CD4-positive, alpha-beta T cell (primary cell): Measurements from ENCODE around the gene DSP. TPM values are rescaled to one million over a fixed set of nuclear protein-coding genes. Genes with fewer than 3 reads are reported as not detected.

ENCODE experiments used
- ATAC-seq: fragments of 200-7000 bp; cut with Tn5 transposase; one replicate; pipeline ENCODE4 v1.10.0; 2022; ENCODE audit warnings: mild to moderate bottlenecking; ENCODE audit not compliant: poor library complexity
- CTCF ChIA-PET: fragments of 350-600 bp; sonication (Branson Sonifier 250); formaldehyde crosslinking; loops from one replicate; lab custom pipeline; 2021; ENCODE audit warnings: antibody characterized with exemption, inconsistent platforms; lab: Charles Lee
- POLR2A ChIA-PET: fragments of 350-600 bp; sonication (Branson Sonifier 250); formaldehyde crosslinking; loops from one replicate; lab custom pipeline; 2021; ENCODE audit warnings: antibody characterized with exemption, inconsistent platforms; lab: Charles Lee
- DNase-seq, 14 experiments: peaks; one replicate each; pipeline ENCODE4 v3.0.0-alpha.2; 2013 to 2020; ENCODE audit warnings: mixed read lengths in 2 of 14
- H3K27ac ChIP-seq, 2 donors: one replicate each; pipeline versions ENCODE4 v1.5.1 to v1.7.0; 2013; ENCODE audit warnings: low read length in 2 of 2, low read depth in 1 of 2, mild to moderate bottlenecking in 1 of 2
- H3K27me3 ChIP-seq, 2 experiments: 1 replicate in 1 of 2; 2 replicates in 1 of 2; pipeline versions ENCODE4 v1.6.1 to v1.7.0; 2013; ENCODE audit warnings: low read length in 2 of 2, control low read depth in 1 of 2, mild to moderate bottlenecking in 1 of 2, moderate library complexity in 1 of 2; ENCODE audit not compliant: insufficient read depth in 2 of 2, control insufficient read depth in 1 of 2
- H3K36me3 ChIP-seq: one replicate; pipeline ENCODE4 v1.6.1; 2013; ENCODE audit warnings: low read length, control low read depth; ENCODE audit not compliant: insufficient read depth
- H3K4me1 ChIP-seq: one replicate; pipeline ENCODE4 v1.6.1; 2013; ENCODE audit warnings: low read length, control low read depth; ENCODE audit not compliant: insufficient read depth
- H3K4me3 ChIP-seq: one replicate; pipeline ENCODE4 v1.5.1; 2013; ENCODE audit warnings: mild to moderate bottlenecking, low read length, moderate library complexity
- H3K9me3 ChIP-seq, 2 experiments: 1 replicate in 1 of 2; 2 replicates in 1 of 2; pipeline versions ENCODE4 v1.6.1 to v1.7.0; 2013; ENCODE audit warnings: low read length in 2 of 2, mild to moderate bottlenecking in 2 of 2, control low read depth in 1 of 2, moderate library complexity in 1 of 2; ENCODE audit not compliant: control insufficient read depth in 1 of 2, insufficient read depth in 1 of 2
- H3K27ac Mint-ChIP-seq: one replicate; pipeline ENCODE4 v1.8.0; 2020; ENCODE audit warnings: mixed read lengths
- H3K27me3 Mint-ChIP-seq: one replicate; pipeline ENCODE4 v1.8.0; 2021; ENCODE audit warnings: mixed read lengths
- H3K36me3 Mint-ChIP-seq: one replicate; pipeline ENCODE4 v1.8.0; 2021; ENCODE audit warnings: low read depth, mixed read lengths
- H3K4me1 Mint-ChIP-seq: one replicate; pipeline ENCODE4 v1.8.0; 2021; ENCODE audit warnings: low read depth, mixed read lengths
- H3K4me3 Mint-ChIP-seq: one replicate; pipeline ENCODE4 v1.8.0; 2020; ENCODE audit warnings: mild to moderate bottlenecking, mixed read lengths
- H3K9me3 Mint-ChIP-seq: one replicate; pipeline ENCODE4 v1.8.0; 2020; ENCODE audit warnings: mixed read lengths
- CTCF ChIP-seq: fragments of 200-600 bp; IDR thresholded peaks from one replicate; pipeline ENCODE4 v1.8.0; 2022; ENCODE audit warnings: antibody characterized with exemption, mild to moderate bottlenecking
- intact Hi-C, 2 experiments: fragments of 100-400 bp; cut with DNase I in 1 of 2; cut with micrococcal nuclease in 1 of 2; formaldehyde crosslinking; loops; one replicate each; pipeline versions ENCODE4 v1.15.1 to v1.9.0; 2023 to 2025; cut with DNase I, micrococcal nuclease
- total RNA-seq, 174 experiments: library from RNA in 2 of 174; stranded (reverse) in 2 of 174; gene quantifications; one replicate each; pipeline ENCODE4 v1.2.3 and lab custom pipeline; 2021 to 2026

The DSP gene
- total RNA-seq, 2 experiments from 2014 or later, result 0.14 TPM; not detected in 1

GRCh38 chr6:7538484-7538883, 3.0 kb upstream of the DSP start:
- H3K27ac ChIP-seq, result no peak overlapping the region
- CTCF ChIA-PET, result no interaction called here
- Mint-ChIP-seq H3K4me1 (peaks cover 14% of the 10 kb centered on the region), H3K27me3 (peaks cover 78% of the 10 kb centered on the region), H3K27ac (no peak overlapping the region), H3K4me3 (peak overlapping the region; percentile 48), H3K36me3 (no peaks in the 10 kb centered on the region), H3K9me3 (no peaks in the 10 kb centered on the region)
- ATAC-seq, result no peak
- TF ChIP-seq CTCF, result no peak
- DNase-seq, result no peak
- H3K4me1 ChIP-seq, result peaks cover 18% of the 10 kb centered on the region
- peaks cover 45 to 64% of the 10 kb centered on the region in 2 experiments for H3K27me3 ChIP-seq
- no peak overlapping the region for H3K4me3 ChIP-seq
- intact Hi-C loops, result no loop called here
- H3K36me3 ChIP-seq, result no peaks in the 10 kb centered on the region
- peaks cover 0 to 9% of the 10 kb centered on the region in 2 experiments for H3K9me3 ChIP-seq
- POLR2A ChIA-PET, result no interaction called here

DNA sequence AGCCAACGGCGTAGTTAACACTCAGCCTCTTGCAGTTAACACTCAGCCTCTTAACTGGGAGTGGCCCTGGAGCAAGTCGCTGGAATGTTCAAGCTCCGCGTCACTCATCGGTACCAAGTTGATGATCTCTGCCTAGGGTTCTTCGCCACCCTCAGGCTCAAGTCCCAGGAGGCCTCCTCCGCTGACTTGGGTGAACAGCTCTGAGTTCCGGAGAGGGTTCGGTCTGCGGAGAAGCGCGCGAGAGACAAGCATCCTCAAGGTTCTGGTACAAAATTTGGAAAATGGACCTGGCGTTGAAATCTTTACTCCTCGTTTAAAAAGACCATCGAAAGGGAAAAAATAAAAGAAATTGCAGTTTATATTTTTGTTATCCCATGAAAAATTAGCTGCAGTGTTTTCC, 876 bp upstream of the DSP start:
- POLR2A ChIA-PET, result interaction anchor here (0.7 kb wide), 1 partner anchor 8 kb away, joined by 3 read pairs; no protein-coding TSS in a partner anchor
- TF ChIP-seq CTCF, result no peak
- Histone ChIP-seq H3K36me3 (no peaks in the 10 kb centered on the region), H3K27ac (no peak overlapping the region), H3K27me3 (peaks cover 56 to 81% of the 10 kb centered on the region in 2 experiments), H3K9me3 (peaks cover 0 to 9% of the 10 kb centered on the region in 2 experiments), H3K4me1 (peaks cover 18% of the 10 kb centered on the region), H3K4me3 (no peak overlapping the region)
- Mint-ChIP-seq H3K27ac (no peak overlapping the region), H3K4me3 (peak overlapping the region; percentile 66), H3K27me3 (peaks cover 81% of the 10 kb centered on the region), H3K4me1 (peaks cover 20% of the 10 kb centered on the region), H3K36me3 (no peaks in the 10 kb centered on the region), H3K9me3 (no peaks in the 10 kb centered on the region)
- CTCF ChIA-PET, result no interaction called here
- ATAC-seq (no peak), DNase-seq (no peak)
- intact Hi-C loops, result no loop called here

- DNase-seq, result peak in 4 of 14 experiments; percentile 0 to 12 (median 8)
- peaks cover 82% of the 10 kb centered on the region for H3K27me3 Mint-ChIP-seq
- ATAC-seq, result no peak
- peaks cover 20% of the 10 kb centered on the region for H3K4me1 Mint-ChIP-seq
- H3K36me3 Mint-ChIP-seq, result no peaks in the 10 kb centered on the region
- H3K4me3 Mint-ChIP-seq, result peak overlapping the region; percentile 76
- POLR2A ChIA-PET, result no interaction called here
- peaks cover 18% of the 10 kb centered on the region for H3K4me1 ChIP-seq
- no peak overlapping the region for H3K27ac ChIP-seq
- peaks cover 53 to 89% of the 10 kb centered on the region in 2 experiments for H3K27me3 ChIP-seq
- no peak for TF ChIP-seq CTCF
- H3K36me3 ChIP-seq, result no peaks in the 10 kb centered on the region
- peaks cover 0 to 9% of the 10 kb centered on the region in 2 experiments for H3K9me3 ChIP-seq
- CTCF ChIA-PET, result no interaction called here
- peak overlapping the region; percentile 48 for H3K4me3 ChIP-seq
- intact Hi-C loops, result no loop called here
- H3K27ac Mint-ChIP-seq, result no peak overlapping the region
- no peaks in the 10 kb centered on the region for H3K9me3 Mint-ChIP-seq
Observed at GRCh38 chr6:7542065-7542873, 798 bp downstream of the DSP start.
